ENCODE data around the gene GP1BB. TPM values are rescaled to one million over a fixed set of nuclear protein-coding genes. Genes with fewer than 3 reads are reported as not detected.

Gene GP1BB
- total RNA-seq, 4 donors from 2014 or later: 1.4 to 3.5 (median 2.3) TPM; not detected in 1

- Histone ChIP-seq H3K4me3 (no peak overlapping the region), H3K9me3 (no peaks in the 10 kb centered on the region), H3K36me3 (no peaks in the 10 kb centered on the region), H3K27me3 (peaks cover 0 to 10% (median 10%) of the 10 kb centered on the region in 3 donors), H3K4me1 (no peaks in the 10 kb centered on the region), H3K27ac (no peak overlapping the region)
- intact Hi-C loops (cut with DNase I; ENCODE audit: low total_unique reads) (no loop called here), in situ Hi-C loops (cut with MboI; ENCODE audit: low sequenced_read_pairs in 4 of 4) (no loop called here)
- ATAC-seq (no peak), DNase-seq (no peak)
- TF ChIP-seq CTCF (IDR thresholded peaks at IDR 0.05 in 4 of 5, conservative IDR thresholded peaks at IDR 0.05 in 1 of 5) (no peak), POLR2A (IDR thresholded peaks at IDR 0.05) (no peak)
Measured at GRCh38 chr22:19727310-19728150, 4.2 kb downstream of the GP1BB start.

- in situ Hi-C loops (cut with MboI; ENCODE audit: low sequenced_read_pairs in 4 of 4) (no loop called here), intact Hi-C loops (cut with DNase I; ENCODE audit: low total_unique reads) (no loop called here)
- no peaks in the 10 kb centered on the region for H3K36me3 ChIP-seq
- no peak overlapping the region for H3K27ac ChIP-seq
- ATAC-seq: no peak
- DNase-seq: no peak
- no peak for TF ChIP-seq POLR2A (IDR thresholded peaks at IDR 0.05)
- no peak for TF ChIP-seq CTCF (IDR thresholded peaks at IDR 0.05 in 4 of 5, conservative IDR thresholded peaks at IDR 0.05 in 1 of 5)
- no peaks in the 10 kb centered on the region for H3K9me3 ChIP-seq
- H3K4me3 ChIP-seq: no peak overlapping the region
- H3K27me3 ChIP-seq: peaks cover 0 to 7% (median 7%) of the 10 kb centered on the region in 3 donors
- H3K4me1 ChIP-seq: no peaks in the 10 kb centered on the region
Measured at GRCh38 chr22:19728271-19728670, 4.9 kb downstream of the GP1BB start.

GRCh38 chr22:19728836-19729235 lies 5.5 kb downstream of the GP1BB start:
- no peak overlapping the region for H3K27ac ChIP-seq
- in situ Hi-C loops (cut with MboI; ENCODE audit: low sequenced_read_pairs in 4 of 4): no loop called here
- no peaks in the 10 kb centered on the region for H3K4me1 ChIP-seq
- H3K27me3 ChIP-seq: peaks cover 0 to 7% (median 7%) of the 10 kb centered on the region in 3 donors
- H3K4me3 ChIP-seq: no peak overlapping the region
- no peaks in the 10 kb centered on the region for H3K9me3 ChIP-seq
- H3K36me3 ChIP-seq: no peaks in the 10 kb centered on the region
- DNase-seq (no peak), ATAC-seq (no peak)
- intact Hi-C loops (cut with DNase I; ENCODE audit: low total_unique reads): no loop called here
- TF ChIP-seq CTCF (IDR thresholded peaks at IDR 0.05 in 4 of 5, conservative IDR thresholded peaks at IDR 0.05 in 1 of 5) (no peak), POLR2A (IDR thresholded peaks at IDR 0.05) (no peak)

- no peak for DNase-seq
- Histone ChIP-seq H3K27me3 (peaks cover 0 to 6% (median 4%) of the 10 kb centered on the region in 3 donors), H3K27ac (no peak overlapping the region), H3K9me3 (no peaks in the 10 kb centered on the region), H3K36me3 (no peaks in the 10 kb centered on the region), H3K4me3 (no peak overlapping the region), H3K4me1 (no peaks in the 10 kb centered on the region)
- intact Hi-C loops (cut with DNase I; ENCODE audit: low total_unique reads) (no loop called here), in situ Hi-C loops (cut with MboI; ENCODE audit: low sequenced_read_pairs in 4 of 4) (no loop called here)
- TF ChIP-seq CTCF (IDR thresholded peaks at IDR 0.05 in 4 of 5, conservative IDR thresholded peaks at IDR 0.05 in 1 of 5) (no peak), POLR2A (IDR thresholded peaks at IDR 0.05) (no peak)
- no peak for ATAC-seq
Measured at GRCh38 chr22:19729507-19729906, 6.2 kb downstream of the GP1BB start.
